HepG2 (cell line): ENCODE results near the gene OVOL2. TPM values are rescaled to one million over a fixed set of nuclear protein-coding genes. Genes with fewer than 3 reads are reported as not detected.

Experiments
- ARHGAP35 ChIP-seq: sonication (generic); formaldehyde crosslinking; IDR thresholded peaks from 2 replicates; pipeline ENCODE4 v1.9.0; 2022; ENCODE audit warnings: mild to moderate bottlenecking, inconsistent platforms, moderate library complexity, missing genetic modification reagents, borderline replicate concordance
- ARID3A ChIP-seq: IDR thresholded peaks from 2 replicates; pipeline ENCODE4 v1.6.1; 2012; ENCODE audit warnings: low read depth, low read length, improper control_type of control experiment
- JUNB ChIP-seq: sonication (generic); formaldehyde crosslinking; IDR thresholded peaks from 2 replicates; pipeline ENCODE4 v1.8.0; 2022; ENCODE audit warnings: missing genetic modification reagents, mild to moderate bottlenecking, borderline replicate concordance
- NKX3-1 ChIP-seq: sonication (generic); formaldehyde crosslinking; IDR thresholded peaks from 2 replicates; pipeline ENCODE4 v1.5.0; 2020; ENCODE audit warnings: missing genetic modification reagents
- TCF7 ChIP-seq: sonication (generic); IDR thresholded peaks from 2 replicates; pipeline ENCODE4 v1.6.1; 2016; ENCODE audit warnings: antibody characterized with exemption, low read depth
- THAP11 ChIP-seq: IDR thresholded peaks from 2 replicates; pipeline ENCODE4 v1.6.1; 2016; ENCODE audit warnings: missing biosample characterization, missing genetic modification reagents
- TRAFD1 ChIP-seq: sonication (generic); formaldehyde crosslinking; IDR thresholded peaks from 2 replicates; pipeline ENCODE4 v1.5.1; 2020; ENCODE audit warnings: missing genetic modification reagents, mild to moderate bottlenecking, borderline replicate concordance
- ZMYM3 ChIP-seq: sonication (generic); formaldehyde crosslinking; IDR thresholded peaks from 2 replicates; pipeline ENCODE4 v1.5.1; 2020; ENCODE audit warnings: mild to moderate bottlenecking, missing genetic modification reagents
- ZNF879 ChIP-seq: sonication (generic); formaldehyde crosslinking; IDR thresholded peaks from 2 replicates; pipeline ENCODE4 v1.8.1; 2023; ENCODE audit warnings: missing genetic modification reagents
- polyA plus RNA-seq, 8 experiments: library from polyadenylated mRNA; depleted of rRNA in 3 of 8; stranded (reverse) in 7 of 8; unstranded in 1 of 8; fragments of >200 nt; fragmentation: Illumina TruSeq in 4 of 8; extraction: Trizol in 4 of 8; gene quantifications; 2 replicates each; pipeline versions ENCODE4 v1.2.1 to v1.2.3, GENCODE V29; 2011 to 2016; ENCODE audit warnings: low read depth in 4 of 8, missing spikeins in 1 of 8, mixed read lengths in 1 of 8; ENCODE audit not compliant: insufficient read depth in 1 of 8
- total RNA-seq, 5 experiments: library from RNA; depleted of rRNA; stranded (reverse); fragments of >200 nt; fragmentation: Illumina TruSeq; extraction: Trizol; gene quantifications; 2 replicates each; pipeline ENCODE4 v1.2.3, GENCODE V29; 2016; ENCODE audit warnings: low read depth in 1 of 5
- TF ChIP-seq, protein P1 (sequence below), 2 experiments: sonication (generic) in 1 of 2; formaldehyde crosslinking in 1 of 2; IDR thresholded peaks; 2 replicates each; pipeline versions ENCODE4 v1.6.1 to v1.9.0; 2014 to 2022; ENCODE audit warnings: antibody characterized with exemption in 1 of 2, borderline replicate concordance in 1 of 2, inconsistent platforms in 1 of 2, low read depth in 1 of 2, missing genetic modification reagents in 1 of 2
- TF ChIP-seq, protein P2 (sequence below): IDR thresholded peaks from 2 replicates; pipeline ENCODE4 v1.4.0; 2020; ENCODE audit warnings: mild to moderate bottlenecking, missing genetic modification reagents

OVOL2 gene
- total and polyA plus RNA-seq, 2 of the 13 experiments (the other 11 are each of a cell fraction or from before 2014, with no cell fraction given), result 0.20 to 0.31 TPM

DNA sequence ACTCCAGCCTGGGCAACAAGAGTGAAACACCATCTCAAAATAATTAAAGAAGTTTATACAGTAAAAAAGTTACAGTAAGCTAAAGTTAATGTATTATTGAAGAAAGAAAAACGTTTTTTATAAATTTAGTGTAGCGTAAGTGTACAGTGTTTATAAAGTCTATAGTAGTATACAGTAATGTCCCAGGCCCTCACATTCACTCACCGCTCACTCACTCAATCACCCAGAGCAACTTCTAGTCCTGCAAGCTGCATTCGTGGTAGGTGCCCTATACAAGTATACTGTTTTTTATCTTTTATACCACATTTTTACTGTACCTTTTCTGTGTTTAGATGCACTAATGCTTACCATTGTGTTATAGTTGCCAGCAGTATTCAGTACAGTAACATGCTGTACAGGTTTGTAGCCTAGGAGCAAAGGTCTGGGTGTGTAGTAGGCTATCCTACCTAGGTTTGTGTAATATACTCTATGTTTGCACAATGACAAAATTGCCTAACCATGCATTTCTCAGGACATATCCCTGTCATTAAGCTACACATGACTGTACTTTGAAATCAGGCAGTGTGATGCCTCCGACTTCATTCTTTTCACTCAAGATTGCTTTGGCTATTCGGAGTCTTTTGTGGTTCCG lies 72.2 kb downstream of the OVOL2 start (continued):
- TF ChIP-seq, protein P1, sequence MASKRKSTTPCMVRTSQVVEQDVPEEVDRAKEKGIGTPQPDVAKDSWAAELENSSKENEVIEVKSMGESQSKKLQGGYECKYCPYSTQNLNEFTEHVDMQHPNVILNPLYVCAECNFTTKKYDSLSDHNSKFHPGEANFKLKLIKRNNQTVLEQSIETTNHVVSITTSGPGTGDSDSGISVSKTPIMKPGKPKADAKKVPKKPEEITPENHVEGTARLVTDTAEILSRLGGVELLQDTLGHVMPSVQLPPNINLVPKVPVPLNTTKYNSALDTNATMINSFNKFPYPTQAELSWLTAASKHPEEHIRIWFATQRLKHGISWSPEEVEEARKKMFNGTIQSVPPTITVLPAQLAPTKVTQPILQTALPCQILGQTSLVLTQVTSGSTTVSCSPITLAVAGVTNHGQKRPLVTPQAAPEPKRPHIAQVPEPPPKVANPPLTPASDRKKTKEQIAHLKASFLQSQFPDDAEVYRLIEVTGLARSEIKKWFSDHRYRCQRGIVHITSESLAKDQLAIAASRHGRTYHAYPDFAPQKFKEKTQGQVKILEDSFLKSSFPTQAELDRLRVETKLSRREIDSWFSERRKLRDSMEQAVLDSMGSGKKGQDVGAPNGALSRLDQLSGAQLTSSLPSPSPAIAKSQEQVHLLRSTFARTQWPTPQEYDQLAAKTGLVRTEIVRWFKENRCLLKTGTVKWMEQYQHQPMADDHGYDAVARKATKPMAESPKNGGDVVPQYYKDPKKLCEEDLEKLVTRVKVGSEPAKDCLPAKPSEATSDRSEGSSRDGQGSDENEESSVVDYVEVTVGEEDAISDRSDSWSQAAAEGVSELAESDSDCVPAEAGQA (IDR thresholded peaks at IDR 0.05; ENCODE audit: low read depth), result no peak
- TF ChIP-seq, protein P1 (CRISPR knock-in tag; IDR thresholded peaks at IDR 0.05; ENCODE audit: borderline replicate concordance), result no peak
- no peak for TF ChIP-seq ARHGAP35
- no peak for TF ChIP-seq TRAFD1 (CRISPR knock-in tag)
- TF ChIP-seq ZNF879 (CRISPR knock-in tag), result no peak
- no peak; the same call in 1 of the 2 replicates for TF ChIP-seq JUNB (CRISPR knock-in tag)
- peak; percentile 58; the same call in 1 of the 2 replicates for TF ChIP-seq TCF7
- TF ChIP-seq NKX3-1, result no peak; the same call in 1 of the 2 replicates
- peak; percentile 92 for TF ChIP-seq ARID3A
- TF ChIP-seq THAP11, result peak; percentile 88
- TF ChIP-seq, protein P2, sequence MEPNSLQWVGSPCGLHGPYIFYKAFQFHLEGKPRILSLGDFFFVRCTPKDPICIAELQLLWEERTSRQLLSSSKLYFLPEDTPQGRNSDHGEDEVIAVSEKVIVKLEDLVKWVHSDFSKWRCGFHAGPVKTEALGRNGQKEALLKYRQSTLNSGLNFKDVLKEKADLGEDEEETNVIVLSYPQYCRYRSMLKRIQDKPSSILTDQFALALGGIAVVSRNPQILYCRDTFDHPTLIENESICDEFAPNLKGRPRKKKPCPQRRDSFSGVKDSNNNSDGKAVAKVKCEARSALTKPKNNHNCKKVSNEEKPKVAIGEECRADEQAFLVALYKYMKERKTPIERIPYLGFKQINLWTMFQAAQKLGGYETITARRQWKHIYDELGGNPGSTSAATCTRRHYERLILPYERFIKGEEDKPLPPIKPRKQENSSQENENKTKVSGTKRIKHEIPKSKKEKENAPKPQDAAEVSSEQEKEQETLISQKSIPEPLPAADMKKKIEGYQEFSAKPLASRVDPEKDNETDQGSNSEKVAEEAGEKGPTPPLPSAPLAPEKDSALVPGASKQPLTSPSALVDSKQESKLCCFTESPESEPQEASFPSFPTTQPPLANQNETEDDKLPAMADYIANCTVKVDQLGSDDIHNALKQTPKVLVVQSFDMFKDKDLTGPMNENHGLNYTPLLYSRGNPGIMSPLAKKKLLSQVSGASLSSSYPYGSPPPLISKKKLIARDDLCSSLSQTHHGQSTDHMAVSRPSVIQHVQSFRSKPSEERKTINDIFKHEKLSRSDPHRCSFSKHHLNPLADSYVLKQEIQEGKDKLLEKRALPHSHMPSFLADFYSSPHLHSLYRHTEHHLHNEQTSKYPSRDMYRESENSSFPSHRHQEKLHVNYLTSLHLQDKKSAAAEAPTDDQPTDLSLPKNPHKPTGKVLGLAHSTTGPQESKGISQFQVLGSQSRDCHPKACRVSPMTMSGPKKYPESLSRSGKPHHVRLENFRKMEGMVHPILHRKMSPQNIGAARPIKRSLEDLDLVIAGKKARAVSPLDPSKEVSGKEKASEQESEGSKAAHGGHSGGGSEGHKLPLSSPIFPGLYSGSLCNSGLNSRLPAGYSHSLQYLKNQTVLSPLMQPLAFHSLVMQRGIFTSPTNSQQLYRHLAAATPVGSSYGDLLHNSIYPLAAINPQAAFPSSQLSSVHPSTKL (CRISPR knock-in tag), result peak; percentile 98
- peak; percentile 86 for TF ChIP-seq ZMYM3 (CRISPR knock-in tag)
